SK-N-SH (cell line): ENCODE data around the gene CEP162. TPM values are rescaled to one million over a fixed set of nuclear protein-coding genes. Genes with fewer than 3 reads are reported as not detected.

ENCODE experiments used
- CTCF ChIA-PET: fragments of 300-600, 350-600 bp; formaldehyde crosslinking; extraction: SDS; loops from one replicate; lab custom pipeline; 2021; lab: Yijun Ruan, JAX
- POLR2A ChIA-PET: fragments of 350-600 bp; sonication (Branson Sonifier 250); formaldehyde crosslinking; extraction: SDS; loops from one replicate; lab custom pipeline; 2020; ENCODE audit warnings: antibody characterized with exemption, inconsistent platforms; lab: Yijun Ruan, JAX
- DNase-seq: peaks from one replicate; pipeline ENCODE4 v3.0.0; 2012
- H2AFZ ChIP-seq: fragments of 200-600 bp; sonication (generic); 2 replicates; pipeline ENCODE4 v1.8.1; 2016; ENCODE audit warnings: antibody characterized with exemption, mild to moderate bottlenecking, low read depth
- H3F3A ChIP-seq: fragments of 200-600 bp; sonication (generic); replicated peaks from 2 replicates; pipeline ENCODE3; 2016; ENCODE audit warnings: antibody characterized with exemption, mild to moderate bottlenecking; ENCODE audit not compliant: insufficient read depth
- H3K27ac ChIP-seq, 2 experiments: fragments of 200-500 bp in 1 of 2; fragments of 200-600 bp in 1 of 2; sonication (Bioruptor generic) in 1 of 2; sonication (generic), shearing (Covaris generic) in 1 of 2; 2 replicates each; pipeline versions ENCODE4 v1.5.1 to v1.6.1; 2014 to 2016; ENCODE audit warnings: low read depth in 2 of 2, inconsistent platforms in 1 of 2, low read length in 1 of 2, mild to moderate bottlenecking in 1 of 2, mixed read lengths in 1 of 2
- H3K27me3 ChIP-seq: fragments of 200-600 bp; sonication (generic), shearing (Covaris generic); 2 replicates; pipeline ENCODE4 v1.6.1; 2016; ENCODE audit warnings: mixed run types; ENCODE audit not compliant: insufficient read depth
- H3K36me3 ChIP-seq, 2 experiments: fragments of 200-500 bp in 1 of 2; fragments of 200-600 bp in 1 of 2; sonication (Bioruptor generic) in 1 of 2; sonication (generic) in 1 of 2; replicated peaks in 1 of 2; 2 replicates each; pipeline versions ENCODE3 to v1.5.1; 2014 to 2016; ENCODE audit warnings: low read length in 1 of 2, mild to moderate bottlenecking in 1 of 2; ENCODE audit not compliant: insufficient read depth in 2 of 2, control insufficient read depth in 1 of 2
- H3K4me1 ChIP-seq, 2 experiments: fragments of 200-500 bp in 1 of 2; fragments of 200-600 bp in 1 of 2; sonication (Bioruptor generic) in 1 of 2; sonication (generic), shearing (Covaris generic) in 1 of 2; 2 replicates each; pipeline versions ENCODE4 v1.5.1 to v1.6.1; 2014 to 2016; ENCODE audit warnings: low read depth in 1 of 2, low read length in 1 of 2, mixed run types in 1 of 2; ENCODE audit not compliant: insufficient read depth in 2 of 2, control insufficient read depth in 1 of 2
- H3K4me2 ChIP-seq: fragments of 200-600 bp; sonication (generic), shearing (Covaris generic); 2 replicates; pipeline ENCODE4 v1.6.1; 2017; ENCODE audit warnings: mixed run types
- H3K4me3 ChIP-seq, 2 experiments: fragments of 200-500 bp in 1 of 2; fragments of 200-600 bp in 1 of 2; sonication (Bioruptor generic) in 1 of 2; sonication (generic), shearing (Covaris generic) in 1 of 2; 2 replicates each; pipeline versions ENCODE4 v1.5.1 to v1.8.1; 2014 to 2016; ENCODE audit warnings: low read depth in 2 of 2, inconsistent platforms in 1 of 2, low read length in 1 of 2, mild to moderate bottlenecking in 1 of 2, mixed read lengths in 1 of 2, moderate library complexity in 1 of 2
- H3K79me2 ChIP-seq: fragments of 200-600 bp; sonication (generic); 2 replicates; pipeline ENCODE4 v1.8.1; 2017; ENCODE audit warnings: mild to moderate bottlenecking; ENCODE audit not compliant: insufficient read depth
- H3K9ac ChIP-seq: fragments of 200-600 bp; sonication (generic); 2 replicates; pipeline ENCODE4 v1.6.1; 2017; ENCODE audit warnings: mixed run types
- H3K9me2 ChIP-seq: fragments of 200-600 bp; sonication (generic); 2 replicates; pipeline ENCODE4 v1.6.1; 2017; ENCODE audit warnings: mixed run types
- H3K9me3 ChIP-seq: fragments of 200-600 bp; sonication (generic); 2 replicates; pipeline ENCODE4 v1.6.1; 2017; ENCODE audit warnings: mixed run types, mild to moderate bottlenecking, moderate library complexity
- H4K20me1 ChIP-seq: fragments of 200-600 bp; sonication (generic); 2 replicates; pipeline ENCODE4 v1.6.1; 2017; ENCODE audit warnings: mild to moderate bottlenecking, mixed run types; ENCODE audit not compliant: insufficient read depth
- EP300 ChIP-seq, 2 experiments: IDR thresholded peaks; 2 replicates each; pipeline versions ENCODE4 v1.4.0 to v1.6.1; 2012; ENCODE audit warnings: borderline replicate concordance in 1 of 2, low read depth in 1 of 2, low read length in 1 of 2
- IRF3 ChIP-seq: fragments of 150-350 bp; IDR thresholded peaks from 2 replicates; pipeline ENCODE4 v1.6.1; 2016; ENCODE audit warnings: mild to moderate bottlenecking, low read depth, low read length
- JUND ChIP-seq: IDR thresholded peaks from 2 replicates; pipeline ENCODE4 v1.4.0; 2012
- MAX ChIP-seq: IDR thresholded peaks from 2 replicates; pipeline ENCODE4 v1.4.0; 2012; ENCODE audit warnings: low read depth
- MEF2A ChIP-seq: IDR thresholded peaks from 2 replicates; pipeline ENCODE4 v1.4.0; 2012; ENCODE audit warnings: low read depth, borderline replicate concordance
- MXI1 ChIP-seq: IDR thresholded peaks from 2 replicates; pipeline ENCODE4 v1.6.1; 2012; ENCODE audit warnings: mild to moderate bottlenecking, low read depth, low read length, improper control_type of control experiment
- NRF1 ChIP-seq: IDR thresholded peaks from 2 replicates; pipeline ENCODE4 v1.6.1; 2012; ENCODE audit warnings: low read depth, mild to moderate bottlenecking, low read length
- RAD21 ChIP-seq: IDR thresholded peaks from 2 replicates; pipeline ENCODE4 v1.6.1; 2012; ENCODE audit warnings: mild to moderate bottlenecking, low read length
- TAF1 ChIP-seq: IDR thresholded peaks from 2 replicates; pipeline ENCODE4 v1.6.1; 2012; ENCODE audit warnings: low read depth, mild to moderate bottlenecking, low read length, moderate library complexity, borderline replicate concordance
- TCF12 ChIP-seq: IDR thresholded peaks from 2 replicates; pipeline ENCODE4 v1.4.0; 2012
- TEAD4 ChIP-seq: IDR thresholded peaks from 2 replicates; pipeline ENCODE4 v1.4.0; 2012; ENCODE audit warnings: mild to moderate bottlenecking, borderline replicate concordance; ENCODE audit not compliant: insufficient read depth
- YY1 ChIP-seq: IDR thresholded peaks from 2 replicates; pipeline ENCODE4 v1.4.0; 2012; ENCODE audit warnings: low read depth, mild to moderate bottlenecking
- ZBTB33 ChIP-seq: IDR thresholded peaks from 2 replicates; pipeline ENCODE4 v1.4.0; 2012; ENCODE audit warnings: low read depth, borderline replicate concordance
- WGBS: methylation state at CpG from one replicate; pipeline ENCODE4 v1.1.6; 2017; ENCODE audit warnings: low lambda C conversion rate; 5-methylcytosine and 5-hydroxymethylcytosine counted together
- polyA plus RNA-seq, 3 experiments: library from polyadenylated mRNA; depleted of rRNA; stranded (reverse); fragments of >200 nt; gene quantifications; 2 replicates each; pipeline ENCODE4 v1.2.3, GENCODE V29; 2012

CEP162 gene
- polyA plus RNA-seq, 1 of the 3 experiments (the other 2 are of a cell fraction) = 1.2 TPM

- TF ChIP-seq ZBTB33 = no peak
- no peak for TF ChIP-seq TEAD4
Observed at GRCh38 chr6:84161190-84161589, 66.3 kb downstream of the CEP162 start (continued).

- Histone ChIP-seq H3K36me3 (peaks cover 24 to 48% of the 10 kb centered on the region in 2 experiments), H3K9me3 (no peaks in the 10 kb centered on the region), H2AFZ (no peak overlapping the region), H3K4me3 (no peak overlapping the region), H3K27me3 (no peaks in the 10 kb centered on the region), H3K9me2 (no peaks in the 10 kb centered on the region), H3K4me1 (no peaks in the 10 kb centered on the region), H3K9ac (no peak overlapping the region), H3K27ac (no peak overlapping the region), H4K20me1 (no peaks in the 10 kb centered on the region), H3K4me2 (no peak overlapping the region), H3F3A (no peaks in the 10 kb centered on the region), H3K79me2 (no peaks in the 10 kb centered on the region)
- DNase-seq = no peak
- TF ChIP-seq IRF3 (no peak), MEF2A (no peak)
- ChIA-PET POLR2A (no interaction called here), CTCF (no interaction called here)
- WGBS = 89% methylated on average over 4 of the region's 4 CpGs
Observed at GRCh38 chr6:84156306-84156705, 71.1 kb downstream of the CEP162 start.

GRCh38 chr6:84151669-84152068, 75.8 kb downstream of the CEP162 start:
- Histone ChIP-seq H3F3A (no peaks in the 10 kb centered on the region), H3K4me3 (no peak overlapping the region), H3K4me2 (no peak overlapping the region), H3K79me2 (no peaks in the 10 kb centered on the region), H3K9ac (no peak overlapping the region), H3K9me3 (no peaks in the 10 kb centered on the region), H3K36me3 (peaks cover 15 to 38% of the 10 kb centered on the region in 2 experiments), H3K9me2 (no peaks in the 10 kb centered on the region), H3K27me3 (no peaks in the 10 kb centered on the region), H2AFZ (no peak overlapping the region), H3K27ac (no peak overlapping the region), H3K4me1 (no peaks in the 10 kb centered on the region), H4K20me1 (no peaks in the 10 kb centered on the region)
- POLR2A ChIA-PET = no interaction called here
- DNase-seq = no peak
- WGBS = 97% methylated on average over 1 of the region's 1 CpG
- no peak for TF ChIP-seq RAD21
- TF ChIP-seq ZBTB33 = no peak
- TF ChIP-seq TEAD4 = no peak
- no peak for TF ChIP-seq TAF1
- no peak for TF ChIP-seq EP300 (IDR thresholded peaks at IDR 0.05; ENCODE audit: borderline replicate concordance in 1 of 2, low read depth in 1 of 2, low read length in 1 of 2)
- no peak for TF ChIP-seq NRF1
- TF ChIP-seq YY1 = no peak
- TF ChIP-seq TCF12 = no peak
- no peak for TF ChIP-seq JUND
- TF ChIP-seq MAX = no peak
- TF ChIP-seq MXI1 = no peak
- CTCF ChIA-PET = interaction anchor here (0.6 to 1.1 kb wide), 3 partner anchors 13 to 301 kb away, joined by 3 to 4 read pairs (median 3); no protein-coding TSS in a partner anchor
